KBM-7 (cell line): ENCODE results near the gene TPK1.
"Not testable (repeated sequence)": the region's sequence is repeated elsewhere in the genome, so short reads cannot be mapped to it uniquely, and the experiment has no call there.

Experiments
- DNase-seq: peaks from one replicate; pipeline ENCODE4 v3.0.0-alpha.2; 2015
- in situ Hi-C: fragments of 300-500 bp; cut with MboI; formaldehyde crosslinking; loops from 2 replicates; pipeline ENCODE4 v1.14.3; 2020; ENCODE audit warnings: low sequenced_read_pairs, low pct_unique_long_range_greater_than_20kb, mixed read lengths

TPK1 gene

DNA sequence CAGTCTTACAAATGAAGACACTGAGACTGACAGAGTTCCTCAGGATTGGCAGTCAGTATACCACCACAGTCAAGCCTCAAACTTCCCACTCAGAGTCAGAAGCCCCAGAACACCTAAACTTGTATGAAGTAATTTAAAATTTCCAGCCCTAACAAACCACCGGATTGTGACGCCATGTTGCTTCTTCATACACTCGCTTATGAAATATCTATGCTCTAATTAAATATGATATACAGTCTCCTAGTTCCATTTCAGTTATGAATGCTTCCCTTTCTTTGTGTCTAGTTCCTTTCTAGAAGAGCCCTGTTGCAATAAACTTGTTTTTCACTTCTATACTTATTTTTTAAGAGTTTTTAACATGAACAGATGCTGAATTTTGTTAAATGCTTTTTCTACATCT, 260.4 kb downstream of the TPK1 start:
- no peak for DNase-seq
- in situ Hi-C loops: no loop called here

- in situ Hi-C loops, DNase-seq: not testable (repeated sequence)
Observed at GRCh38 chr7:144574753-144575152, 261.1 kb downstream of the TPK1 start.

DNA sequence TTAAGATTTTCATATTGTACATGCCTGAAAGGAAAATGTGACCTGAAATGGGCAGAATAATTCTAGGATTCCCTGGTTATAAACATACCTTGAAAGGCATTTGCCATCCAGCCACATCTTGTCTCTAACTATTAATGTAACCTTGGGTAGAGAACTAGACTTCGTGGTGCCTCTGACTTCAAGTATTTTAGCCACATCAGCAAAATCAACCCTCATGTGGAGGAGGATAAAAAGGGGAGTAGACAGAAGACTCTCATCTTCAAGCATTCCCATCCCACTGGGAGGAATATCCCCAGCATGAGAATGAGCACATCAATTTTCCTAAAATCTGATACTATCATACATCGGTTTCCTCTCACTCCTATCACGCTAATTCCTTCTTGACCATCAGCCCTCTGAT, 267.6 kb downstream of the TPK1 start:
- no peak for DNase-seq
- in situ Hi-C loops: no loop called here

DNA sequence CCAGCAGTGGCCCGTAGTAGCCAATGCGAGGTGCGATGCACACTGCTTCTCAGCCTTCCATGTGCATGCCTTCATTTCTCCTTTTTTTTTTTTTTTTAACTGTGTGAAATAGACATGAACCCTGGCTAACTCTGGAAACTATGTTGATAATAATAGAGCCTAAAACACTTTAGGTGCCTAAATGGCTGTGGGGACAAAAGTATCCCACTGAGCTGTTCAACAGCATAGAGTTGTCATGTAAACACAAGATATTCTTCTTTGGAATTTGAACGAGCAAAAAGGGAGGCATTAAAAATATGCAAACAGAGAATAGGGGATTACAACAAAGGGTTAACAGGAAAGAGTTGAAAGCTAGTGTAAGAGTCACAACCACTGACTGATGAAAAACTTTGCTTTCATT, 270.3 kb downstream of the TPK1 start:
- no peak for DNase-seq
- in situ Hi-C loops: no loop called here

DNA sequence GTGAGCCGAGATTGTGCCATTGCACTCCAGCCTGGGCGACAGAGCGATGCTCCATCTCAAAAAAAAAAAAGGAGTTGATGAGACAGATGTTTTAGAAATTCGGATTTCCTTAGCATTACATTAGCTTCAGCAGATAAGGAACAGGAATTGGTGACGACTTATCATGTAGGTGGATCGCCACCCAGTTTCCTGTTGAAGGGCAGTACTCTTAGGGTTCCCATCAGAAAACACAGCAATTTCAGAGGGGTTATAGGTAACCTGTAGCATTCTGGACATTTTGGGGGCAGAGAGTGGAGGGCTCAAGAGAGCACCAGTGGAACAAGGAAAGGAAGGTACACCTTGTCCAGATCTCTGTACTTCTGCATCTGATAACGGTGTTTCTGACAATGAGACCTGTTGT, 286.0 kb downstream of the TPK1 start:
- in situ Hi-C loops: no loop called here
- DNase-seq: no peak

- DNase-seq: no peak
- in situ Hi-C loops: no loop called here
Observed at GRCh38 chr7:144548556-144548955, 287.3 kb downstream of the TPK1 start.

GRCh38 chr7:144547888-144548287, 288.0 kb downstream of the TPK1 start:
- in situ Hi-C loops: no loop called here
- DNase-seq: no peak

DNA sequence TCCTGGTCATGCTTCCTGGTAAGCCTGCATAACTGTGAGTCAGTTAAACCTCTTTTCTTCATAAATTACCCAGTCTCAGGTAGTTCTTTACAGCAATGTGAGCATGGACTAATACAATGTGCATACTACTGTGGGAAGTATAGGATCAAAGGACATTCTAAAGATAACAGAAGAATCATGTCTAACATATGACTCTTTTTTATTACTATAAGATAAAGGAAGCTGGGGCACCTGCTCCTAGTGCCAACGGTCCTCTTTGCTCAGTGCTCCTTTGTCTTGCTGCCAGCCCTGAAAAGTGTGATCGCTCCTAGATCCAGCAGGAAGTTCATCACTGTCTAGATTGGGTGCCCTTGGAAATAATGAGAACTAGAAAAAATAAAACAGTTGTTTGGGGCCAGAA, 289.1 kb downstream of the TPK1 start:
- in situ Hi-C loops: no loop called here
- no peak for DNase-seq

- in situ Hi-C loops: no loop called here
- DNase-seq: no peak
Observed at GRCh38 chr7:144545330-144545729, 290.5 kb downstream of the TPK1 start.

- in situ Hi-C loops: no loop called here
- DNase-seq: no peak
Observed at GRCh38 chr7:144534655-144535395, 301.0 kb downstream of the TPK1 start.

GRCh38 chr7:144534196-144534595, 301.7 kb downstream of the TPK1 start:
- no peak for DNase-seq
- in situ Hi-C loops: no loop called here

- in situ Hi-C loops: no loop called here
- no peak for DNase-seq
Observed at GRCh38 chr7:144531181-144531580, 304.7 kb downstream of the TPK1 start.

- DNase-seq: no peak
- in situ Hi-C loops: no loop called here
Observed at GRCh38 chr7:144529269-144529926, 306.5 kb downstream of the TPK1 start.

DNA sequence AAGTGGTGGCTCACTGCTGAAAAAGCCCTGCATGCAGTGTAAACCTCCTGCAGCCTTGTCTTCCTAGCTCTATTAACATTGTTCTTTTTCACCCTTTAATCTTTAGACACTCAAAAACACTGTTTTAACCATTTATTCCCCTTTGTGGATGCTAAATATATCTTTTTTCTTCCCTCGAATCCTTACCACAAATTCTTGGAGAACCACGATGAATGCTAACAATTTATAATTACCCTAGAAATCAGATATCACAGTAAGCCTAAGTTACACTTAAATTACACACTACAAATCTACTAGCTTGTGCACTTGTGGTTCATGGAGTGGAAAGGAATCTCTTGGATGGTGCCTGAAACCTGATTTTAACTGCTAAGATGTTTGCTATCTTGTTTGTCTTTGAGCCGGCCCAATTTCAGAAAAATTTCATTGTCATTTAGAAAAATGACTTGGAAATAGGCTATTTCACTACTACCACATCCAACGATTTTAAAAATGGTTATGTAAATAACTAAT, 307.3 kb downstream of the TPK1 start:
- in situ Hi-C loops: no loop called here

DNA sequence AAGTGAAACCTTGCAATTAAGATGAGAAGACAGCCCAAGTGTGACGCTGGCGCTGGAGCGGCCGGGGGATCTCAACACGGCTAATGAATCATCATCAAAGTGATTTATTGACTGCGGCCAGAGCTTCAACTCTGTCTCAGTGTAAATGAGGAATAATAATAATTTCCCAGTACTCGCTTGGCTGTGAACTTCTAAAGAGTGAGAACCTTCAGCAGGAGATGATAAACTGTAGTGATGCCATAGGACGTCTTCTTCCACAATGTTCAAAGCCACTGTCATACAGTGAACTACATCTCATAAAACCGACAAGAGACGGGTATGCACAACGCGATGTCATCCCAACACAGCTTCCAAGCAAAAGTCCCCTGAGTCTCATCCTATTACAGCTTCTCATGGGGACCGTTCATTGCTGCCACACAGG, 308.8 kb downstream of the TPK1 start:
- DNase-seq: no peak
- in situ Hi-C loops: no loop called here

More for the DNA sequence above, 307.3 kb downstream of the TPK1 start:
- no peak for DNase-seq

- no peak for DNase-seq
- in situ Hi-C loops: no loop called here
Observed at GRCh38 chr7:144525956-144526355, 309.9 kb downstream of the TPK1 start.

GRCh38 chr7:144524271-144524670, 311.6 kb downstream of the TPK1 start:
- DNase-seq: no peak
- in situ Hi-C loops: no loop called here

GRCh38 chr7:144523621-144524020, 312.2 kb downstream of the TPK1 start:
- in situ Hi-C loops: no loop called here
- DNase-seq: no peak

- in situ Hi-C loops: no loop called here
- DNase-seq: no peak
Observed at GRCh38 chr7:144519925-144520324, 315.9 kb downstream of the TPK1 start.

GRCh38 chr7:144518360-144518759, 317.5 kb downstream of the TPK1 start:
- DNase-seq: no peak
- in situ Hi-C loops: no loop called here

GRCh38 chr7:144517749-144518148, 318.1 kb downstream of the TPK1 start:
- in situ Hi-C loops: no loop called here
- DNase-seq: no peak
